Psoas muscle (tissue), 8 donors: ENCODE measurements around the gene FOSL1. TPM values are rescaled to one million over a fixed set of nuclear protein-coding genes. Genes with fewer than 3 reads are reported as not detected.
A peak's percentile ranks its signal among the peaks of the same experiment; 100 is the strongest.

Experiments used
- ATAC-seq, 4 donors: fragments of 200-7000 bp; cut with Tn5 transposase; one replicate each; pipeline ENCODE4 v1.9.1; 2020; ENCODE audit warnings: moderate library complexity in 3 of 4, mild to moderate bottlenecking in 2 of 4
- DNase-seq, 2 donors: peaks; one replicate each; pipeline ENCODE4 v3.0.0-alpha.2; 2020
- H3K27ac ChIP-seq: fragments of 200-600 bp; one replicate; pipeline ENCODE4 v1.8.0; 2022
- H3K27me3 ChIP-seq, 3 donors: fragments of 200-600 bp in 1 of 3; one replicate each; pipeline versions ENCODE4 v1.6.1 to v1.8.0; 2013 to 2022; ENCODE audit warnings: low read length in 2 of 3, mild to moderate bottlenecking in 2 of 3, moderate library complexity in 1 of 3; ENCODE audit not compliant: insufficient read depth in 3 of 3
- H3K36me3 ChIP-seq, 2 donors: fragments of 200-600 bp in 1 of 2; one replicate each; pipeline versions ENCODE4 v1.6.1 to v1.8.0; 2013 to 2022; ENCODE audit warnings: low read depth in 1 of 2, mild to moderate bottlenecking in 1 of 2, moderate library complexity in 1 of 2; ENCODE audit not compliant: insufficient read depth in 1 of 2
- H3K4me1 ChIP-seq: fragments of 200-600 bp; one replicate; pipeline ENCODE4 v1.8.0; 2022
- H3K4me3 ChIP-seq: fragments of 200-600 bp; one replicate; pipeline ENCODE4 v1.8.0; 2022; ENCODE audit warnings: mild to moderate bottlenecking
- H3K9me3 ChIP-seq: fragments of 200-600 bp; one replicate; pipeline ENCODE4 v1.8.0; 2022
- WGBS, 3 donors: extraction: QIAGEN DNeasy Blood & Tissue Kit; methylation state at CpG; one replicate each; pipeline versions ENCODE4 v1.1.6 to v1.1.7; 2013; 5-methylcytosine and 5-hydroxymethylcytosine counted together
- intact Hi-C, 2 donors: fragments of 100-400 bp; cut with DNase I; formaldehyde crosslinking; loops; one replicate each; pipeline versions ENCODE4 v1.11.0 to v1.14.2; 2022
- polyA plus RNA-seq, 3 donors: library from polyadenylated mRNA; stranded (reverse); fragments of 200-250 nt; gene quantifications; one replicate each; pipeline ENCODE4 v1.2.3, GENCODE V29; 2013
- total RNA-seq, 4 donors: library from RNA; stranded (reverse); fragmentation: NEBNext Ultra II Directional in 2 of 4; extraction: Animal tissue kit (Norgen Biotek cat#: 25700) in 2 of 4; gene quantifications; one replicate each; pipeline versions ENCODE4 v1.2.1 to v1.2.4, GENCODE V29; 2021 to 2023
- TF ChIP-seq, protein P1 (sequence below): fragments of 200-600 bp; IDR thresholded peaks from one replicate; pipeline ENCODE4 v1.8.0; 2022; ENCODE audit warnings: antibody characterized with exemption
- donor health status: healthy with polysubstance abuse.
- donor health status: DM: no; HTN: no; CAD: no; lungs with moderate emphysema.
- donor health status: Bipolar disorder and iron deficiency.
- donor health status: healthy.
- donor health status: DM: yes; HTN: yes; CAD: no.
- donor health status: DM: no; HTN: no; CAD: no.
- donor health status: DM: no; HTN: no; CAD: no.
- donor health status: DM: yes; HTN: yes; CAD: no.

FOSL1 gene
- total and polyA plus RNA-seq, 7 donors = 0.75 to 257 (median 10.4) TPM

DNA sequence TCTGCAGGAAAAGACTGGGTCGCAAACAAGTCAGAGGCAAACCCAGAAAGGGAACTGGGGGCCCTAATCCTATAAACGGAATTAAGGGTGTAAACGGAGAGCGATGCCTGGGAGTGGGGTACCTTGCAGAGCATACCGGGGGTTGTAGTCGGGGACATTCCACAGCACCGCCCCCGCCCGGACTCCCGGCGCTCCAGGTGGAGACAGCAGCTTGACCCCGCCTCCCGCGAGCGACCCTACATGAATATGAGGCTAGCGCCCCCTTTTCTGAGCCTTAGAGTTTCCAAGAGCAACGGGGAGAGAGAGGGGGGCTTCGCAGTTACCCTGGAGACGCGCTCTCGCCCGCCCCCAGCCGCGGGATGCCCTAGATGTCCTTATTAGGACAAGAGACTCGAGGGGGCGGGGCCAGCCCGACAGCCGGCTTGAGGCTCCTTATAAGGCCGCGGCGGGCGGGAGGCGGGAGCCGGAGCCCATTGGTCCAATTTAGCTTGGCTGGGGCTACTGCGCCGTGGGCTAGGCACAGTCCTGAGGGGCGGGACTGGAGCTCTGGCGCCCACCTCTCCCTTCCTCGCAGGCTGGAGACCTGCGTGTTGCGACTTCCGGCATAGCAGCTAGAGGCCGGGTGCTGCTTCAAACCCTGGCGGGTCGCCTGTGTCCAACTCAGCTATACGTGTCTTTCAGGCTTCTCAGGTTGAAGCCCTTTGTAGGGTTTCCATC lies 40.9 kb downstream of the FOSL1 start:
- 0 to 1% (median 0%) methylated on average over 43 to 46 of the region's 46 CpGs for WGBS, 3 donors
- intact Hi-C loops = no loop called here
- Histone ChIP-seq H3K27me3 (no peaks in the 10 kb centered on the region), H3K9me3 (no peaks in the 10 kb centered on the region), H3K4me3 (peak overlapping the region; percentile 100), H3K4me1 (peaks cover 21% of the 10 kb centered on the region), H3K36me3 (peaks cover 3 to 47% of the 10 kb centered on the region in 2 donors), H3K27ac (peak overlapping the region; percentile 99)
- TF ChIP-seq, protein P1, sequence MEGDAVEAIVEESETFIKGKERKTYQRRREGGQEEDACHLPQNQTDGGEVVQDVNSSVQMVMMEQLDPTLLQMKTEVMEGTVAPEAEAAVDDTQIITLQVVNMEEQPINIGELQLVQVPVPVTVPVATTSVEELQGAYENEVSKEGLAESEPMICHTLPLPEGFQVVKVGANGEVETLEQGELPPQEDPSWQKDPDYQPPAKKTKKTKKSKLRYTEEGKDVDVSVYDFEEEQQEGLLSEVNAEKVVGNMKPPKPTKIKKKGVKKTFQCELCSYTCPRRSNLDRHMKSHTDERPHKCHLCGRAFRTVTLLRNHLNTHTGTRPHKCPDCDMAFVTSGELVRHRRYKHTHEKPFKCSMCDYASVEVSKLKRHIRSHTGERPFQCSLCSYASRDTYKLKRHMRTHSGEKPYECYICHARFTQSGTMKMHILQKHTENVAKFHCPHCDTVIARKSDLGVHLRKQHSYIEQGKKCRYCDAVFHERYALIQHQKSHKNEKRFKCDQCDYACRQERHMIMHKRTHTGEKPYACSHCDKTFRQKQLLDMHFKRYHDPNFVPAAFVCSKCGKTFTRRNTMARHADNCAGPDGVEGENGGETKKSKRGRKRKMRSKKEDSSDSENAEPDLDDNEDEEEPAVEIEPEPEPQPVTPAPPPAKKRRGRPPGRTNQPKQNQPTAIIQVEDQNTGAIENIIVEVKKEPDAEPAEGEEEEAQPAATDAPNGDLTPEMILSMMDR = no peak
- peak; percentile 75 to 81 (median 76) for ATAC-seq
- DNase-seq = peak; percentile 99

- peak overlapping the region; percentile 100 for H3K4me3 ChIP-seq
- no peak for DNase-seq
- TF ChIP-seq, protein P1 = no peak
- no peaks in the 10 kb centered on the region for H3K27me3 ChIP-seq
- 1% methylated on average over 10 of the region's 10 CpGs for WGBS, 3 donors
- H3K9me3 ChIP-seq = no peaks in the 10 kb centered on the region
- peaks cover 7 to 47% of the 10 kb centered on the region in 2 donors for H3K36me3 ChIP-seq
- ATAC-seq = no peak
- H3K27ac ChIP-seq = peak overlapping the region; percentile 99
- peaks cover 21% of the 10 kb centered on the region for H3K4me1 ChIP-seq
- intact Hi-C loops = no loop called here
Measured at GRCh38 chr11:65858681-65859087, 41.5 kb downstream of the FOSL1 start.

- peaks cover 21% of the 10 kb centered on the region for H3K4me1 ChIP-seq
Measured at GRCh38 chr11:65857853-65858680, 42.1 kb downstream of the FOSL1 start, which contains the start of gene CFL1. Gene CFL1, minus strand, starts transcription at chr11:65858180. Its CDS starts 81 bp downstream, at chr11:65858099.

GRCh38 chr11:65857500-65857852 lies 42.7 kb downstream of the FOSL1 start:
- DNase-seq (peak; percentile 57 to 79), ATAC-seq (no peak)
- intact Hi-C loops = loop anchor here in 1 of 2 donors (1.0 kb wide), 1 partner anchor 62 kb away; the partner anchor contains the start of genes C11orf68 and DRAP1

More at GRCh38 chr11:65857853-65858680, 42.1 kb downstream of the FOSL1 start, which contains the start of gene CFL1:
- Histone ChIP-seq H3K27ac (peak within 1 kb of the TSS; percentile 99), H3K4me3 (peak within 1 kb of the TSS; percentile 100), H3K36me3 (peaks cover 7 to 47% of the 10 kb centered on the region in 2 donors), H3K27me3 (no peaks in the 10 kb centered on the region), H3K9me3 (no peaks in the 10 kb centered on the region)
- WGBS, 3 donors = 0% methylated on average over 44 to 92 of the region's 92 CpGs
- intact Hi-C loops = loop anchor here in 1 of 2 donors (1.0 kb wide), 1 partner anchor 61 kb away; the partner anchor contains the start of genes C11orf68 and DRAP1
- peak; percentile 99 for DNase-seq
- TF ChIP-seq, protein P1 = no peak
- ATAC-seq = peak; percentile 76 to 79 (median 76)

More at GRCh38 chr11:65857500-65857852, 42.7 kb downstream of the FOSL1 start:
- H3K4me3 ChIP-seq = peak overlapping the region; percentile 100
- WGBS, 3 donors = 0 to 1% (median 0%) methylated on average over 7 to 49 of the region's 49 CpGs
- H3K36me3 ChIP-seq = peaks cover 7 to 47% of the 10 kb centered on the region in 2 donors
- peaks cover 21% of the 10 kb centered on the region for H3K4me1 ChIP-seq
- TF ChIP-seq, protein P1 = no peak
- H3K27me3 ChIP-seq = no peaks in the 10 kb centered on the region
- H3K27ac ChIP-seq = peak overlapping the region; percentile 99
- no peaks in the 10 kb centered on the region for H3K9me3 ChIP-seq
